H9 (cell line): ENCODE data around the gene CYP27B1. TPM values are rescaled to one million over a fixed set of nuclear protein-coding genes. Genes with fewer than 3 reads are reported as not detected.
A peak's percentile ranks its signal among the peaks of the same experiment; 100 is the strongest.

ENCODE experiments used
- DNase-seq: peaks from one replicate; pipeline ENCODE4 v3.0.0-alpha.2; 2017
- H2AFZ ChIP-seq: one replicate; pipeline ENCODE4 v1.6.1; 2013; ENCODE audit warnings: mild to moderate bottlenecking, low read length, control low read depth, moderate library complexity
- H2AK5ac ChIP-seq: 2 replicates; pipeline ENCODE4 v1.6.1; 2013; ENCODE audit warnings: low read length, control low read depth, mixed read lengths; ENCODE audit not compliant: insufficient read length
- H2BK120ac ChIP-seq: one replicate; pipeline ENCODE4 v1.6.1; 2013; ENCODE audit warnings: low read depth, mild to moderate bottlenecking, low read length, control low read depth, inconsistent platforms; ENCODE audit not compliant: poor library complexity, severe bottlenecking
- H2BK12ac ChIP-seq: 2 replicates; pipeline ENCODE4 v1.6.1; 2013; ENCODE audit warnings: low read length, control low read depth, mixed read lengths, low read depth; ENCODE audit not compliant: insufficient read length
- H2BK15ac ChIP-seq: 2 replicates; pipeline ENCODE4 v1.6.1; 2013; ENCODE audit warnings: low read depth, low read length, control low read depth
- H2BK20ac ChIP-seq: one replicate; pipeline ENCODE4 v1.6.1; 2013; ENCODE audit warnings: low read depth, mild to moderate bottlenecking, low read length, control low read depth, inconsistent platforms; ENCODE audit not compliant: poor library complexity, severe bottlenecking
- H2BK5ac ChIP-seq: 2 replicates; pipeline ENCODE4 v1.6.1; 2013; ENCODE audit warnings: low read length, control low read depth, mixed read lengths; ENCODE audit not compliant: insufficient read length
- H3K14ac ChIP-seq: 2 replicates; pipeline ENCODE4 v1.6.1; 2013; ENCODE audit warnings: low read length, control low read depth; ENCODE audit not compliant: insufficient read depth
- H3K18ac ChIP-seq: 2 replicates; pipeline ENCODE4 v1.6.1; 2013; ENCODE audit warnings: low read depth, mild to moderate bottlenecking, mixed read lengths, low read length, control low read depth; ENCODE audit not compliant: insufficient read length
- H3K23ac ChIP-seq: 2 replicates; pipeline ENCODE4 v1.6.1; 2013; ENCODE audit warnings: low read length, control low read depth, mixed read lengths, low read depth; ENCODE audit not compliant: insufficient read length
- H3K23me2 ChIP-seq: 2 replicates; pipeline ENCODE4 v1.6.1; 2013; ENCODE audit warnings: low read depth, mild to moderate bottlenecking, mixed read lengths, low read length, control low read depth; ENCODE audit not compliant: insufficient read length, poor library complexity, severe bottlenecking
- H3K27ac ChIP-seq: 2 replicates; pipeline ENCODE4 v1.5.1; 2013; ENCODE audit warnings: low read length, control low read depth, mixed read lengths, low read depth; ENCODE audit not compliant: insufficient read length
- H3K27me3 ChIP-seq: 2 replicates; pipeline ENCODE4 v1.6.1; 2013; ENCODE audit warnings: low read length, control low read depth, inconsistent platforms; ENCODE audit not compliant: insufficient read depth
- H3K4ac ChIP-seq: 2 replicates; pipeline ENCODE4 v1.6.1; 2013; ENCODE audit warnings: low read depth, mild to moderate bottlenecking, control low read depth, inconsistent platforms, low read length, moderate library complexity
- H3K4me1 ChIP-seq: 2 replicates; pipeline ENCODE4 v1.6.1; 2013; ENCODE audit warnings: low read length, control low read depth, inconsistent platforms; ENCODE audit not compliant: insufficient read depth
- H3K4me2 ChIP-seq: 2 replicates; pipeline ENCODE4 v1.6.1; 2013; ENCODE audit warnings: low read length, control low read depth, mixed read lengths; ENCODE audit not compliant: insufficient read length, insufficient read depth
- H3K56ac ChIP-seq: 2 replicates; pipeline ENCODE4 v1.6.1; 2013; ENCODE audit warnings: low read depth, mild to moderate bottlenecking, mixed read lengths, low read length, control low read depth; ENCODE audit not compliant: insufficient read length
- H3K79me1 ChIP-seq: 2 replicates; pipeline ENCODE4 v1.6.1; 2013; ENCODE audit warnings: low read depth, mild to moderate bottlenecking, moderate library complexity, low read length, control low read depth, inconsistent platforms; ENCODE audit not compliant: insufficient read depth, poor library complexity, severe bottlenecking
- H3K79me2 ChIP-seq: 2 replicates; pipeline ENCODE4 v1.6.1; 2013; ENCODE audit warnings: low read length, control low read depth, inconsistent platforms; ENCODE audit not compliant: insufficient read depth
- H3K9ac ChIP-seq: 2 replicates; pipeline ENCODE4 v1.6.1; 2013; ENCODE audit warnings: low read length, control low read depth, mixed read lengths; ENCODE audit not compliant: insufficient read length; ENCODE audit errors: extremely low read depth
- H3K9me3 ChIP-seq: one replicate; pipeline ENCODE4 v1.6.1; 2013; ENCODE audit warnings: low read depth, low read length, inconsistent platforms; ENCODE audit not compliant: control insufficient read depth
- H3T11ph ChIP-seq: one replicate; pipeline ENCODE4 v1.6.1; 2013; ENCODE audit warnings: mild to moderate bottlenecking, low read length, control low read depth, inconsistent platforms
- H4K20me1 ChIP-seq: one replicate; pipeline ENCODE4 v1.6.1; 2013; ENCODE audit not compliant: control insufficient read depth, insufficient read length, insufficient read depth
- H4K5ac ChIP-seq: 2 replicates; pipeline ENCODE4 v1.6.1; 2013; ENCODE audit warnings: low read depth, mild to moderate bottlenecking, mixed read lengths, low read length, control low read depth; ENCODE audit not compliant: insufficient read length
- H4K8ac ChIP-seq: replicated peaks from 2 replicates; pipeline ENCODE4 v1.6.1; 2013; ENCODE audit warnings: low read length, control low read depth, mixed read lengths, low read depth; ENCODE audit not compliant: insufficient read length
- H4K91ac ChIP-seq: 2 replicates; pipeline ENCODE4 v1.6.1; 2013; ENCODE audit warnings: low read depth, mild to moderate bottlenecking, moderate library complexity, mixed read lengths, low read length, control low read depth; ENCODE audit not compliant: insufficient read length
- H3K27ac Mint-ChIP-seq, 3 experiments: 2 replicates in 2 of 3; 3 replicates in 1 of 3; pipeline ENCODE4 v1.8.0; 2020 to 2021; ENCODE audit warnings: mixed read lengths in 3 of 3, mild to moderate bottlenecking in 1 of 3, moderate library complexity in 1 of 3
- H3K27me3 Mint-ChIP-seq: 2 replicates; pipeline ENCODE4 v1.8.0; 2021; ENCODE audit warnings: low read depth, mild to moderate bottlenecking, moderate library complexity, mixed read lengths
- H3K36me3 Mint-ChIP-seq, 3 experiments: 2 replicates in 2 of 3; 3 replicates in 1 of 3; pipeline ENCODE4 v1.8.0; 2020 to 2021; ENCODE audit warnings: low read depth in 3 of 3, mixed read lengths in 3 of 3; ENCODE audit not compliant: insufficient read depth in 1 of 3
- H3K4me1 Mint-ChIP-seq, 2 experiments: 2 replicates each; pipeline ENCODE4 v1.8.0; 2020; ENCODE audit warnings: mixed read lengths in 2 of 2
- H3K4me3 Mint-ChIP-seq, 2 experiments: 2 replicates in 1 of 2; 3 replicates in 1 of 2; pipeline ENCODE4 v1.8.0; 2020 to 2021; ENCODE audit warnings: mild to moderate bottlenecking in 2 of 2, mixed read lengths in 2 of 2, moderate library complexity in 1 of 2
- H3K9me3 Mint-ChIP-seq, 2 experiments: 2 replicates in 1 of 2; 3 replicates in 1 of 2; pipeline ENCODE4 v1.8.0; 2020; ENCODE audit warnings: mild to moderate bottlenecking in 2 of 2, mixed read lengths in 2 of 2, moderate library complexity in 1 of 2
- WGBS: extraction: QIAGEN DNeasy Blood & Tissue Kit; methylation state at CpG from one replicate; pipeline ENCODE4 v1.1.7; 2013; ENCODE audit warnings: missing lambda C conversion rate, low lambda C conversion rate, mixed read lengths; ENCODE audit not compliant: insufficient read length; ENCODE audit errors: extremely low coverage; 5-methylcytosine and 5-hydroxymethylcytosine counted together
- total RNA-seq: library from RNA; stranded (reverse); gene quantifications from 2 replicates; pipeline ENCODE4 v1.2.1, GENCODE V29; 2021
- TF ChIP-seq, protein P1 (sequence below): fragments of 200-600 bp; sonication (generic); conservative IDR thresholded peaks from 3 replicates; pipeline ENCODE4 v1.8.0; 2021; ENCODE audit warnings: antibody characterized with exemption, mild to moderate bottlenecking

CYP27B1 gene
- total RNA-seq, 1 experiment from 2014 or later: 6.1 TPM

DNA sequence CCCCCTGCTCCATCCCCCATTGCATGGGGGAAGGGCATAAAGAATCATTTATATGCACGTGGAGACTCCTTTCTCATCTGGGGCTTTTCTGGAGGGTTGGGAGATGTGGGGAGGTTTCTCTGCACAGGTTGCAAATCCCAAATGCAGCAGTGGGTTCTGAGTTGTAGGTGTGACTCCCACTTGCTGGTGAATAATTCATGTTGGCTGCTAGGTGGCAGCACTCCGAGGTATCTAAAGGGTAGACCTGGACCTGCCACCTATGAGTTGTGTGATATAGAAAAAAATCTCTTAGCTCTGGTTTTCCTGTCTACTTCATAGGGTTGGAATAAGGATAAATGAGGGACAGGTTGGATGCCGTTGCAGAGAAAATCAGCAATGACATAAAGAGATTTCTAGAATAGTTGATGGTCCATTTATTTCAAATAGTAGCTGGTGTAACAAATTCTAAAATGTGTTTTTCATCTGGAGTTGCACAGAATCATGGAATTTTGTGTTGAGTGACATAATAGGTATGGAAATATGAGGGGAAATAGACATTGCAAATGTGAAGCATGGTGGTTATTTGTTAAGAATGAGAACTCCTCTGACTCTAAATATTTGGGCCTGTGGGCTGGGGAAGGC lies 7.4 kb downstream of the CYP27B1 start:
- Mint-ChIP-seq H3K9me3 (0 out of 5 replicates have a peak, but pooled peaks cover 0 to 1% of the 10 kb centered on the region in 2 experiments), H3K4me3 (no peak overlapping the region), H3K4me1 (peaks cover 25 to 27% of the 10 kb centered on the region in 2 experiments), H3K27ac (no peak overlapping the region), H3K27me3 (peaks cover 50% of the 10 kb centered on the region), H3K36me3 (peaks cover 2 to 19% (median 6%) of the 10 kb centered on the region in 3 experiments; a peak in 6 of 7 replicates)
- no peak overlapping the region for H4K5ac ChIP-seq
- H3T11ph ChIP-seq: no peak overlapping the region
- H3K9ac ChIP-seq: no peak overlapping the region
- TF ChIP-seq, protein P1, sequence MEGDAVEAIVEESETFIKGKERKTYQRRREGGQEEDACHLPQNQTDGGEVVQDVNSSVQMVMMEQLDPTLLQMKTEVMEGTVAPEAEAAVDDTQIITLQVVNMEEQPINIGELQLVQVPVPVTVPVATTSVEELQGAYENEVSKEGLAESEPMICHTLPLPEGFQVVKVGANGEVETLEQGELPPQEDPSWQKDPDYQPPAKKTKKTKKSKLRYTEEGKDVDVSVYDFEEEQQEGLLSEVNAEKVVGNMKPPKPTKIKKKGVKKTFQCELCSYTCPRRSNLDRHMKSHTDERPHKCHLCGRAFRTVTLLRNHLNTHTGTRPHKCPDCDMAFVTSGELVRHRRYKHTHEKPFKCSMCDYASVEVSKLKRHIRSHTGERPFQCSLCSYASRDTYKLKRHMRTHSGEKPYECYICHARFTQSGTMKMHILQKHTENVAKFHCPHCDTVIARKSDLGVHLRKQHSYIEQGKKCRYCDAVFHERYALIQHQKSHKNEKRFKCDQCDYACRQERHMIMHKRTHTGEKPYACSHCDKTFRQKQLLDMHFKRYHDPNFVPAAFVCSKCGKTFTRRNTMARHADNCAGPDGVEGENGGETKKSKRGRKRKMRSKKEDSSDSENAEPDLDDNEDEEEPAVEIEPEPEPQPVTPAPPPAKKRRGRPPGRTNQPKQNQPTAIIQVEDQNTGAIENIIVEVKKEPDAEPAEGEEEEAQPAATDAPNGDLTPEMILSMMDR: peak; percentile 65
- peak; percentile 53 for DNase-seq
- H2AK5ac ChIP-seq: no peak overlapping the region
- no peak overlapping the region for H2BK12ac ChIP-seq
- H3K56ac ChIP-seq: no peak overlapping the region
- no peak overlapping the region for H2BK120ac ChIP-seq
- peaks cover 8% of the 10 kb centered on the region for H3K23me2 ChIP-seq
- H2BK20ac ChIP-seq: no peak overlapping the region
- no peaks in the 10 kb centered on the region for H3K79me2 ChIP-seq
- no peak overlapping the region for H2AFZ ChIP-seq
- no peaks in the 10 kb centered on the region for H3K4me1 ChIP-seq
- H3K18ac ChIP-seq: no peak overlapping the region
- H3K14ac ChIP-seq: no peak overlapping the region
- peaks cover 19% of the 10 kb centered on the region for H3K27me3 ChIP-seq
- no peak overlapping the region for H3K4ac ChIP-seq
- no peaks in the 10 kb centered on the region for H3K9me3 ChIP-seq
- H3K23ac ChIP-seq: no peak overlapping the region
- WGBS: no CpG with 5 or more reads among the region's 3 CpGs
- H3K27ac ChIP-seq: no peak overlapping the region
- no peak overlapping the region for H4K8ac ChIP-seq
- H2BK5ac ChIP-seq: no peak overlapping the region
- no peaks in the 10 kb centered on the region for H3K79me1 ChIP-seq
- H4K91ac ChIP-seq: no peak overlapping the region
- H3K4me2 ChIP-seq: no peak overlapping the region
- H4K20me1 ChIP-seq: no peaks in the 10 kb centered on the region
- H2BK15ac ChIP-seq: no peak overlapping the region
